Stimulated activated naive B cell treated with anti-CD40 and anti-IgM and Interleukin-4, amounts not matched to agents 10 μg/mL and 1 μg/mL and 100 μg/mL, for 72 hours (primary cell): ENCODE results near the gene GYPC.
"Not testable (repeated sequence)": the region's sequence is repeated elsewhere in the genome, so short reads cannot be mapped to it uniquely, and the experiment has no call there.

Experiments
- ATAC-seq, 2 donors: fragments of 150-1000 bp; cut with Tn5 transposase; replicated peaks; 2 replicates each; pipeline ENCODE4 v1.10.0; 2021; ENCODE audit warnings: moderate library complexity in 1 of 2
- DNase-seq: peaks from one replicate; pipeline ENCODE4 v3.0.0; 2021
- H3K27ac Mint-ChIP-seq: one replicate; pipeline ENCODE4 v1.8.0; 2022; ENCODE audit warnings: mild to moderate bottlenecking, mixed read lengths
- H3K27me3 Mint-ChIP-seq, 2 donors: one replicate each; pipeline ENCODE4 v1.8.0; 2022; ENCODE audit warnings: mixed read lengths in 2 of 2
- H3K36me3 Mint-ChIP-seq, 2 donors: one replicate each; pipeline ENCODE4 v1.8.0; 2022; ENCODE audit warnings: mixed read lengths in 2 of 2, mild to moderate bottlenecking in 1 of 2
- H3K4me1 Mint-ChIP-seq, 2 donors: one replicate each; pipeline ENCODE4 v1.8.0; 2022; ENCODE audit warnings: mixed read lengths in 2 of 2, mild to moderate bottlenecking in 1 of 2
- H3K4me3 Mint-ChIP-seq, 2 donors: one replicate each; pipeline ENCODE4 v1.8.0; 2022; ENCODE audit warnings: mild to moderate bottlenecking in 2 of 2, mixed read lengths in 2 of 2, moderate library complexity in 1 of 2
- H3K9me3 Mint-ChIP-seq, 2 donors: one replicate each; pipeline ENCODE4 v1.8.0; 2022; ENCODE audit warnings: mixed read lengths in 2 of 2, mild to moderate bottlenecking in 1 of 2

GYPC gene

GRCh38 chr2:126643431-126643830 is 12.5 kb upstream of the GYPC start:
- H3K36me3 Mint-ChIP-seq, result peaks cover 6 to 10% of the 10 kb centered on the region in 2 donors
- ATAC-seq, result no peak
- no peak for DNase-seq
- no peak overlapping the region for H3K27ac Mint-ChIP-seq
- no peaks in the 10 kb centered on the region for H3K27me3 Mint-ChIP-seq
- no peak overlapping the region for H3K4me3 Mint-ChIP-seq
- H3K4me1 Mint-ChIP-seq, result peaks cover 21 to 28% of the 10 kb centered on the region in 2 donors
- H3K9me3 Mint-ChIP-seq, result peaks cover 3 to 12% of the 10 kb centered on the region in 2 donors

GRCh38 chr2:126643972-126644371 is 12.0 kb upstream of the GYPC start:
- peaks cover 21 to 28% of the 10 kb centered on the region in 2 donors for H3K4me1 Mint-ChIP-seq
- H3K27ac Mint-ChIP-seq, result peak overlapping the region; percentile 97
- H3K4me3 Mint-ChIP-seq, result peak overlapping the region; percentile 18 to 39
- H3K9me3 Mint-ChIP-seq, result peaks cover 3 to 12% of the 10 kb centered on the region in 2 donors
- no peak for DNase-seq
- H3K36me3 Mint-ChIP-seq, result peaks cover 6 to 10% of the 10 kb centered on the region in 2 donors
- no peak for ATAC-seq
- H3K27me3 Mint-ChIP-seq, result no peaks in the 10 kb centered on the region

- DNase-seq, result peak; percentile 65
- peak overlapping the region; percentile 97 for H3K27ac Mint-ChIP-seq
- ATAC-seq, result peak; percentile 94 to 95
These were observed 11.2 kb upstream of the GYPC start for GRCh38 chr2:126644630-126645191.

GRCh38 chr2:126645211-126645618 is 10.7 kb upstream of the GYPC start:
- peaks cover 3 to 12% of the 10 kb centered on the region in 2 donors for H3K9me3 Mint-ChIP-seq
- H3K4me3 Mint-ChIP-seq, result peak overlapping the region in 1 of 2 donors; percentile 47
- ATAC-seq (peak; percentile 87 to 88), DNase-seq (no peak)
- H3K4me1 Mint-ChIP-seq, result peaks cover 21 to 28% of the 10 kb centered on the region in 2 donors
- H3K27me3 Mint-ChIP-seq, result no peaks in the 10 kb centered on the region
- peak overlapping the region; percentile 97 for H3K27ac Mint-ChIP-seq
- peaks cover 6 to 10% of the 10 kb centered on the region in 2 donors for H3K36me3 Mint-ChIP-seq

More at GRCh38 chr2:126644630-126645191, 11.2 kb upstream of the GYPC start:
- Mint-ChIP-seq H3K36me3 (peaks cover 6 to 10% of the 10 kb centered on the region in 2 donors), H3K27me3 (no peaks in the 10 kb centered on the region), H3K4me1 (peaks cover 21 to 28% of the 10 kb centered on the region in 2 donors), H3K9me3 (peaks cover 3 to 12% of the 10 kb centered on the region in 2 donors), H3K4me3 (peak overlapping the region; percentile 18 to 71)

- Mint-ChIP-seq H3K36me3 (peaks cover 6 to 15% of the 10 kb centered on the region in 2 donors), H3K27ac (peak overlapping the region; percentile 38), H3K9me3 (peaks cover 9 to 17% of the 10 kb centered on the region in 2 donors), H3K4me1 (peaks cover 21 to 28% of the 10 kb centered on the region in 2 donors), H3K4me3 (no peak overlapping the region), H3K27me3 (no peaks in the 10 kb centered on the region)
- DNase-seq (no peak), ATAC-seq (no peak)
These were observed 9.9 kb upstream of the GYPC start for GRCh38 chr2:126646026-126646425.

- peaks cover 21 to 28% of the 10 kb centered on the region in 2 donors for H3K4me1 Mint-ChIP-seq
- H3K36me3 Mint-ChIP-seq, result peaks cover 6 to 19% of the 10 kb centered on the region in 2 donors
- peaks cover 9 to 18% of the 10 kb centered on the region in 2 donors for H3K9me3 Mint-ChIP-seq
- not testable (repeated sequence) for DNase-seq, H3K27me3 Mint-ChIP-seq, H3K4me3 Mint-ChIP-seq, ATAC-seq
- H3K27ac Mint-ChIP-seq, result peak overlapping the region; percentile 48
These were observed 8.1 kb upstream of the GYPC start for GRCh38 chr2:126647714-126648344.

- H3K4me3 Mint-ChIP-seq, H3K27me3 Mint-ChIP-seq: not testable (repeated sequence)
These were observed 7.6 kb upstream of the GYPC start for GRCh38 chr2:126648345-126648786.

GRCh38 chr2:126649101-126649500 is 6.9 kb upstream of the GYPC start:
- H3K27ac Mint-ChIP-seq, result no peak overlapping the region
- H3K9me3 Mint-ChIP-seq, result peaks cover 9 to 15% of the 10 kb centered on the region in 2 donors
- DNase-seq (no peak), ATAC-seq (no peak)
- no peaks in the 10 kb centered on the region for H3K27me3 Mint-ChIP-seq
- H3K4me1 Mint-ChIP-seq, result peaks cover 17 to 23% of the 10 kb centered on the region in 2 donors
- H3K4me3 Mint-ChIP-seq, result no peak overlapping the region
- H3K36me3 Mint-ChIP-seq, result peaks cover 6 to 16% of the 10 kb centered on the region in 2 donors

More at GRCh38 chr2:126648345-126648786, 7.6 kb upstream of the GYPC start:
- H3K9me3 Mint-ChIP-seq, result peaks cover 9 to 18% of the 10 kb centered on the region in 2 donors
- H3K36me3 Mint-ChIP-seq, result peaks cover 6 to 19% of the 10 kb centered on the region in 2 donors
- DNase-seq, ATAC-seq: not testable (repeated sequence)
- peaks cover 21 to 28% of the 10 kb centered on the region in 2 donors for H3K4me1 Mint-ChIP-seq
- peak overlapping the region; percentile 48 for H3K27ac Mint-ChIP-seq

GRCh38 chr2:126650994-126651393 is 5.0 kb upstream of the GYPC start:
- ATAC-seq, result no peak
- Mint-ChIP-seq H3K27me3 (no peaks in the 10 kb centered on the region), H3K4me1 (peaks cover 10 to 12% of the 10 kb centered on the region in 2 donors), H3K4me3 (no peak overlapping the region), H3K9me3 (peaks cover 6 to 8% of the 10 kb centered on the region in 2 donors), H3K27ac (no peak overlapping the region), H3K36me3 (peaks cover 0 to 9% of the 10 kb centered on the region in 2 donors)
- no peak for DNase-seq

GRCh38 chr2:126652323-126652891 is 3.6 kb upstream of the GYPC start:
- H3K9me3 Mint-ChIP-seq, result peaks cover 5 to 6% of the 10 kb centered on the region in 2 donors
- no peaks in the 10 kb centered on the region for H3K27me3 Mint-ChIP-seq
- H3K4me3 Mint-ChIP-seq, result no peak overlapping the region
- ATAC-seq, result no peak
- peaks cover 11 to 13% of the 10 kb centered on the region in 2 donors for H3K4me1 Mint-ChIP-seq
- peaks cover 0 to 14% of the 10 kb centered on the region in 2 donors for H3K36me3 Mint-ChIP-seq
- H3K27ac Mint-ChIP-seq, result no peak overlapping the region
- DNase-seq, result no peak

GRCh38 chr2:126653109-126653508 is 2.8 kb upstream of the GYPC start:
- ATAC-seq, result no peak
- H3K36me3 Mint-ChIP-seq, result peaks cover under 1 to 16% of the 10 kb centered on the region in 2 donors
- H3K4me1 Mint-ChIP-seq, result peaks cover 18 to 20% of the 10 kb centered on the region in 2 donors
- peaks cover 5 to 6% of the 10 kb centered on the region in 2 donors for H3K9me3 Mint-ChIP-seq
- DNase-seq, result no peak
- H3K4me3 Mint-ChIP-seq, result no peak overlapping the region
- no peak overlapping the region for H3K27ac Mint-ChIP-seq
- no peaks in the 10 kb centered on the region for H3K27me3 Mint-ChIP-seq

GRCh38 chr2:126653761-126654160 is 2.2 kb upstream of the GYPC start:
- peaks cover 22 to 26% of the 10 kb centered on the region in 2 donors for H3K4me1 Mint-ChIP-seq
- peaks cover 4 to 19% of the 10 kb centered on the region in 2 donors for H3K36me3 Mint-ChIP-seq
- H3K27ac Mint-ChIP-seq, result no peak overlapping the region
- ATAC-seq, result no peak
- DNase-seq, result no peak
- H3K9me3 Mint-ChIP-seq, result peaks cover 5 to 6% of the 10 kb centered on the region in 2 donors
- no peaks in the 10 kb centered on the region for H3K27me3 Mint-ChIP-seq
- no peak overlapping the region for H3K4me3 Mint-ChIP-seq

- DNase-seq (no peak), ATAC-seq (no peak)
- no peaks in the 10 kb centered on the region for H3K27me3 Mint-ChIP-seq
- peak overlapping the region; percentile 92 to 97 for H3K4me3 Mint-ChIP-seq
- H3K4me1 Mint-ChIP-seq, result peaks cover 31 to 39% of the 10 kb centered on the region in 2 donors
- H3K36me3 Mint-ChIP-seq, result peaks cover 6 to 27% of the 10 kb centered on the region in 2 donors
- H3K9me3 Mint-ChIP-seq, result peaks cover 5 to 6% of the 10 kb centered on the region in 2 donors
- H3K27ac Mint-ChIP-seq, result peak overlapping the region; percentile 95
These were observed 907 bp upstream of the GYPC start for GRCh38 chr2:126655051-126655450.

GRCh38 chr2:126656431-126657147 is 631 bp downstream of the GYPC start:
- Mint-ChIP-seq H3K9me3 (no peaks in the 10 kb centered on the region), H3K27ac (peak overlapping the region; percentile 96), H3K4me3 (peak overlapping the region; percentile 92 to 95), H3K36me3 (peaks cover 8 to 35% of the 10 kb centered on the region in 2 donors), H3K27me3 (no peaks in the 10 kb centered on the region), H3K4me1 (peaks cover 44 to 54% of the 10 kb centered on the region in 2 donors)
- ATAC-seq, result peak; percentile 35 to 44
- DNase-seq, result no peak
